Activated CD4-positive, alpha-beta memory T cell treated with anti-CD3 and anti-CD28 coated beads for 36 hours (primary cell): Measurements from ENCODE around the gene RNF113B. TPM values are rescaled to one million over a fixed set of nuclear protein-coding genes. Genes with fewer than 3 reads are reported as not detected.

Experiments used
- CTCF ChIA-PET: fragments of 350-600 bp; sonication (Branson Sonifier 250); formaldehyde crosslinking; loops from one replicate; lab custom pipeline; 2021; ENCODE audit warnings: antibody characterized with exemption, inconsistent platforms; lab: Charles Lee
- POLR2A ChIA-PET: fragments of 350-600 bp; sonication (Branson Sonifier 250); formaldehyde crosslinking; loops from one replicate; lab custom pipeline; 2021; ENCODE audit warnings: antibody characterized with exemption; lab: Charles Lee
- DNase-seq: peaks from one replicate; pipeline ENCODE4 v3.0.0-alpha.2; 2020
- H3K27ac Mint-ChIP-seq: one replicate; pipeline ENCODE4 v1.8.0; 2021; ENCODE audit warnings: mixed read lengths
- H3K27me3 Mint-ChIP-seq: one replicate; pipeline ENCODE4 v1.8.0; 2021; ENCODE audit warnings: mixed read lengths
- H3K36me3 Mint-ChIP-seq: one replicate; pipeline ENCODE4 v1.8.0; 2021; ENCODE audit warnings: mixed read lengths
- H3K4me1 Mint-ChIP-seq: one replicate; pipeline ENCODE4 v1.8.0; 2021; ENCODE audit warnings: low read depth, mixed read lengths
- H3K4me3 Mint-ChIP-seq: one replicate; pipeline ENCODE4 v1.8.0; 2021; ENCODE audit warnings: mild to moderate bottlenecking, mixed read lengths
- H3K9me3 Mint-ChIP-seq: one replicate; pipeline ENCODE4 v1.8.0; 2021; ENCODE audit warnings: mixed read lengths
- intact Hi-C: fragments of 100-400 bp; cut with micrococcal nuclease; formaldehyde crosslinking; loops from one replicate; pipeline ENCODE4 v1.15.1; 2023
- total RNA-seq, 2 experiments: library from RNA; stranded (reverse); gene quantifications; one replicate each; pipeline ENCODE4 v1.2.3, GENCODE V29; 2021

The RNF113B gene
- total RNA-seq, 2 experiments from 2014 or later: not detected

DNA sequence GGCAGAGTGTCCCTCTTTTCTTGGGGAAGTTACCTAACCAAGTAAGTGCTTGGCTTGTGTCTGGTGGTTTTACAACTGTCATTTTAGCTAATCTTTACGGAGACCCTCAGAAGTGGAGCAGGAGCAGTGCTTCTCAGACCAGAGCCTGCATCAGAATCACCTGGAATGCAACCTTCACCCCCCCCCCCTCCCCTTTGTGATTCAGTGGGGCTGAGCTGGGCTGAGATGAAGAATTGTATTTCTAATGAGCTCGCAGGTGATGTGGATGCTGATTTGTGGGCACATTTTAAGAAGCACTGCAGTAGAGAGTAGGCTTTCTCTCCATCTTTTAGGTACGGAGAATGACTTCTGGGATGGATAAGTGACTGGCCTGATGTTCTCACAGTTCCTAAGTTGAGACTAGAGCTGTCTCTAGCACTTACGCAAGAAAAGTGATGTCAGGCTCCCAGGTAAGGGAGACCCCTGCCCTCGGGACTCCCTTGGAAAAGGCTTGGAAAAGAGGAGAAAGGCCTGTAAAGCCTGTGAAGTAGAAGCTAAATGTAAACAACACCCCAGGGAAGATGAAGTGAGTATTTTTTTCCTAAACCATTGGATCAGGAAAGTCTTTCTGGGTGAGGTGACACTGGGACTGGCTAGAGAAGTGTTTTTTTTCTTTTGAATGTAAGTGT is 23.3 kb upstream of the RNF113B start:
- H3K4me1 Mint-ChIP-seq: no peaks in the 10 kb centered on the region
- ChIA-PET CTCF (no interaction called here), POLR2A (no interaction called here)
- intact Hi-C loops: no loop called here
- H3K4me3 Mint-ChIP-seq: no peak overlapping the region
- peaks cover 2% of the 10 kb centered on the region for H3K27me3 Mint-ChIP-seq
- H3K9me3 Mint-ChIP-seq: peaks cover 2% of the 10 kb centered on the region
- no peak overlapping the region for H3K27ac Mint-ChIP-seq
- DNase-seq: no peak
- H3K36me3 Mint-ChIP-seq: no peaks in the 10 kb centered on the region

DNA sequence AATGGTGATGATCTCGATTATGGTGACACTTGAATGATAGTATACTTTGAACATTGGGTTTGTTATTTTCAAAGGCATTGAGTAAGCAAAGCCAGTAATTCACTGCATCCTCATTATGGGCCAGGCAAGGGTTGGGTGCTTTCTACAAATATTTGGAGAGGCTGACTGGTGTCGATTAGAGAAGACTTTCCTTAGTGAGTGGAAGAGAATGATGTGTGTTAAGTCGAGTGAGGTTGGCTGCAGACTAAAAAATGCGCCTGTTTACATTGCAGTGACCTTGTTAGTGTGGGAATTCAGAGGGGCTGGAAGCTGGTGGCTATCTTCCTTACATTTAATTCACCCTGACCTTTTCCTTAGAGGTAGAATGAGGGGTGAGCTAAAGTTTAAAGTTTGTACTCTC is 22.4 kb upstream of the RNF113B start:
- ChIA-PET POLR2A (no interaction called here), CTCF (no interaction called here)
- intact Hi-C loops: no loop called here
- DNase-seq: no peak
- Mint-ChIP-seq H3K9me3 (no peaks in the 10 kb centered on the region), H3K4me1 (no peaks in the 10 kb centered on the region), H3K4me3 (no peak overlapping the region), H3K27me3 (peaks cover 2% of the 10 kb centered on the region), H3K27ac (no peak overlapping the region), H3K36me3 (no peaks in the 10 kb centered on the region)

DNA sequence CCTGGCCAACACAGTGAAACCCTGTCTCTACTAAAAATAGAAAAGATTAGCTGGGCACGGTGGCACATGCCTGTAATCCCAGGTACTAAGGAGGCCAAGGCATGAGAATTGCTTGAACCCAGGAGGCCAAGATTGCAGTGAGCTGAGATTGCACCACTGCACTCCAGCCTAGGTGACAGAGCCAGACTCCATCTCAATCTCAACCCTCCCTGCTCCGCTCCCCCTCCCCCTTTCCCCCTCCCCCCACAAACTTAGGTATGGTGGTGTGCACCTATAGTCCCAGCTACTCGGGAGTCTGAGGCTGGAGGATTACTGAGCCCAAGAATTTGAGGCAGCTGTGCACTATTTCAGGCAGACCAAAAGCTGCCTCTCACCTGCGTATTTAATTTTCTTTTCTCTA is 21.6 kb upstream of the RNF113B start:
- H3K9me3 Mint-ChIP-seq: no peaks in the 10 kb centered on the region
- ChIA-PET POLR2A (no interaction called here), CTCF (no interaction called here)
- H3K27ac Mint-ChIP-seq: no peak overlapping the region
- H3K36me3 Mint-ChIP-seq: no peaks in the 10 kb centered on the region
- H3K4me3 Mint-ChIP-seq: no peak overlapping the region
- DNase-seq: no peak
- H3K4me1 Mint-ChIP-seq: no peaks in the 10 kb centered on the region
- intact Hi-C loops: no loop called here
- peaks cover 2% of the 10 kb centered on the region for H3K27me3 Mint-ChIP-seq

DNA sequence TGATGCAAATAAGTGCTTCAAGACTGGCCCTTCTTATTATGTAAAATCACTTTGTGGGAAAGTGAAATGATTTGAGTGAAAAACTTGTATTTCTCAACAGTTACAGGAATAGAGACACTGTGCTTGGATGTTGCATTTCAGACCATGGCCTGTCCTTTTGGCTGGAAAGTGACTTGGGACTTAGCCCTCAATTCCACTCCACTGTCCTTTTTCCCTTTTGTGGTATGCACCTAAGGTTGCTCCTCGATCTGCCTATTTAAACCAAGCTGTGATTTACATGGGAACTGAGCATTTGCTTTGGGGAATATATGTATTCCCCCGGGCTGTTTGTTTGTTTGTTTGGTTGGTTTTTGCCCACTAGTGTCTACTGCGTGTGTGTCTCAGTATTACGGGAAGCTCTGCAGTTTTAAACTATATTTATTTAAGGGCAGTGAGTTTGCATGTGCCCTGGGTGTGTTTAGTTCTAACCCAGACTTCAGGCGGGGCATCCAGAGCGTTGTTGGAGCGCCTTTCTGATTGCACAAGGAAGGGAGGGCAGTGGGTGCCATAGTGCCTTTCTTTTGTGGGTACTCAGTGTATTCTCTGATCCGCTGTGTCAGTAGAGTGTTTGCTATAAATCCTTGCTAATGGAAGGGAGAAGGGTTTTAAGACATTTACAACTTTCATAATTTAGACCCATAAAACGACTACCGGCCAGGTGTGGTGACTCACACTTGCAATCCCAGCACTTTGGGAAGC is 18.2 kb upstream of the RNF113B start:
- H3K27ac Mint-ChIP-seq: no peak overlapping the region
- ChIA-PET CTCF (no interaction called here), POLR2A (no interaction called here)
- no peak overlapping the region for H3K4me3 Mint-ChIP-seq
- H3K27me3 Mint-ChIP-seq: no peaks in the 10 kb centered on the region
- intact Hi-C loops: no loop called here
- no peaks in the 10 kb centered on the region for H3K36me3 Mint-ChIP-seq
- H3K9me3 Mint-ChIP-seq: no peaks in the 10 kb centered on the region
- H3K4me1 Mint-ChIP-seq: no peaks in the 10 kb centered on the region
- DNase-seq: no peak

DNA sequence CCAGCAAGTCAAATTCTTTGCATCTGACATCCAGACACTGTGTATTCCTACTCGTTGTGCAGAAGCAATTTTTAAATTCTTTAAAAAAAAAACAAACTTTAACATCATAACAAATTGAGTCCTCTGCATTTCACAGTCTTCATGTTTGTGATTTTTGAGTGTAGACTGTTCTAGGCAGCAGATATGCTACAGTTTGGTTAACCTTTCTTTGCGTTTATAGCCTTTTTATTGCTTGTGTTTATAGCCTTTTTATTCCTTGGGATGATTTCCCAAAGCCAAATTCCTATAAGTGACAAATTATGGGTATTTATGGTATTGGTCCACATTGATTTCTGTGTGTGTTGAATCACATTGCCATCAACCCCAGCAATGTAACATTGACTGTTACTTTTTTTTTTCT is 14.9 kb upstream of the RNF113B start:
- Mint-ChIP-seq H3K36me3 (no peaks in the 10 kb centered on the region), H3K27me3 (peaks cover 4% of the 10 kb centered on the region), H3K4me1 (no peaks in the 10 kb centered on the region), H3K27ac (no peak overlapping the region), H3K4me3 (no peak overlapping the region), H3K9me3 (no peaks in the 10 kb centered on the region)
- no peak for DNase-seq
- ChIA-PET POLR2A (no interaction called here), CTCF (no interaction called here)
- intact Hi-C loops: no loop called here

DNA sequence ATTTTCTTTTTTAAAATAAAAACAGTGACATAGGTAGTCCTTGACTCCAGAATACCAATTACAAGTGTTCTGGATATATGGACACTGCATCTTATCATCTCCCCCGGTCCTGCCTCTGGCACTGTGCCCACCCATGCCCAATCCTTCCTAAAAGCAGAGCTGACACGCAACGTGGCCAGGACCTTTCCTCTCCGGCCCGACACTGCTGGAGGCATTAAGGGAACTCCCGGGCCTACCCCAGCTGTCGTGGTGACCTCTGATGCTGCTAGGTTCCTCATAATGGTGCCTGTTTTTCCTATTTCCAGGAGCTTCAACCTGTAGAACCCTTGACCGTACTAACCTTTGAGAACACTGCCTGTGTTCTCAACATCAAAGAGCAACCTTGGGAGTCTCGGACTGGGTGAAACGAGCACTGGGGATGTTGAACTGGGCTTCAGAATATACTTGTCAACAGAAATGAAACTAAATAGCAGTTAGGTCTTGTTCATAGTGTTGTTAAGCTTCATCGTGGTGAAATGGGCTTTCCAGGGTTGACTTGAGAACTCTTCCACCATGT is 13.9 kb upstream of the RNF113B start:
- Mint-ChIP-seq H3K27ac (no peak overlapping the region), H3K4me3 (no peak overlapping the region), H3K27me3 (peaks cover 7% of the 10 kb centered on the region), H3K4me1 (no peaks in the 10 kb centered on the region), H3K9me3 (no peaks in the 10 kb centered on the region), H3K36me3 (no peaks in the 10 kb centered on the region)
- CTCF ChIA-PET: interaction anchor here (0.6 kb wide), 1 partner anchor 35 kb away, joined by 3 read pairs; no protein-coding TSS in a partner anchor
- POLR2A ChIA-PET: no interaction called here
- intact Hi-C loops: no loop called here
- DNase-seq: no peak

DNA sequence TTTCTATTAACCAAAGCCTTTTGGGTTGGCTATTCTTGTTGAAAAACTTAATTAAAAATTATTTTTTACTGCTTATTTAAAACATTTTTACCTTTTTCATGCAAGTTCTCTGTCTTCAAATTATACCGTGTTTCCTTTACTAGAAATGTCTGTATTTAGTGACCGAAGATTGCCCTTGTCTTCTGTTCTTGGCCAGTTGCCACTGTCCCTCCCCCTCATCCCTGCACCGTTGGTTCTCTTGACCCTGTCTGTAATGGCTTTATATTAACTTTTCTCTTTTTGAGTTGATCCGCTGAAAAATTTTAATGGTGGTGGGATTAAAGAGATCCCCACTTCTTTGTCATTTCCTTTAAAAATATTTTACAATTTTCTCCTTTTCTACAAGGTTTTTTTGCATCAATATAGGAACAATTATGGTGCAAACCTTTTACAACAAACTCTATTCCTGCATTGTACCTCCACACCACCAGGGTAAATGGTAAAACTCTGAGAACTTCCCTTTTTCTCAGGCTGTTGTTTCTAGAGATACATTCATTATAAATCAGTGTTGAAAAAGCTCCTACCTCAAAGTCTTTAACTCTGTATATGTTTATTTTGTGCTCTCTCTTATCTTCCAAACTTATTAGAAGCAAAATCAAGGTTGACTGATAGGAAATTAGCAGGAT is 12.9 kb upstream of the RNF113B start:
- intact Hi-C loops: no loop called here
- POLR2A ChIA-PET: no interaction called here
- CTCF ChIA-PET: interaction anchor here (0.6 kb wide), 1 partner anchor 34 kb away, joined by 3 read pairs; no protein-coding TSS in a partner anchor

DNA sequence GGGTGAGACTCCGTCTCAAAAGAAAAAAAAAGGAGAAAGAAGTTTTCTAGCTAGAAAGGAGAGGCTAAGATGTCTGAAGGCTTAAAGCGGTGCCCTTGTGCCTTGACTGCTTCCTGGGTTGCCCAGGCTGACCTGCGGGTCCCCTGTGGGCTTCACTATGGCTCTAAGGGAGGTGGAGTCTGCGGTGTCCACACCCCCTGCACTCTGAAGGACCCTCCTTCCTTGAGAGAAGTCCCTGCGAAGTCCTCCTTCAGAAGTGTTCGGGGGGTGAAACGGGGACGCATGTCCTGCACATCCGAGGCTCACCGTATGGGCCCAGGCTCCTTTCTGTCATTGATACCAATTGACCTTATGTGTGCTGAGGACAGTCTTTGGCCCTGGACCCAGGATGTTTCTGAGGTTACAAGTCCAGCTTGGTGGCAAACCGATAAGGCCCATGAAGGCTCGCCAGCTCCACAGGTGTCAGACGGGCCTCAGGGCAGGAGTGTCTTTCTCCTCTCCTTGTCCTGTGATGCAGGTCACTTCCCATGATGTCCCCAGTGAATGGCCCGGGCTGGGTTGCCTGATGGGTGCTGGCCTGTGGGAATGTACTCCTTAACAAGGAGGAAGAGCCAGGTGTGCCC is 11.6 kb upstream of the RNF113B start:
- ChIA-PET CTCF (no interaction called here), POLR2A (no interaction called here)
- Mint-ChIP-seq H3K4me1 (no peaks in the 10 kb centered on the region), H3K9me3 (no peaks in the 10 kb centered on the region), H3K4me3 (no peak overlapping the region), H3K27me3 (peaks cover 7% of the 10 kb centered on the region), H3K36me3 (no peaks in the 10 kb centered on the region), H3K27ac (no peak overlapping the region)
- no peak for DNase-seq
- intact Hi-C loops: no loop called here

More for the DNA sequence above, 12.9 kb upstream of the RNF113B start:
- no peak for DNase-seq
- H3K4me1 Mint-ChIP-seq: no peaks in the 10 kb centered on the region
- H3K9me3 Mint-ChIP-seq: no peaks in the 10 kb centered on the region
- H3K27ac Mint-ChIP-seq: no peak overlapping the region
- H3K27me3 Mint-ChIP-seq: peaks cover 7% of the 10 kb centered on the region
- H3K4me3 Mint-ChIP-seq: no peak overlapping the region
- H3K36me3 Mint-ChIP-seq: no peaks in the 10 kb centered on the region

DNA sequence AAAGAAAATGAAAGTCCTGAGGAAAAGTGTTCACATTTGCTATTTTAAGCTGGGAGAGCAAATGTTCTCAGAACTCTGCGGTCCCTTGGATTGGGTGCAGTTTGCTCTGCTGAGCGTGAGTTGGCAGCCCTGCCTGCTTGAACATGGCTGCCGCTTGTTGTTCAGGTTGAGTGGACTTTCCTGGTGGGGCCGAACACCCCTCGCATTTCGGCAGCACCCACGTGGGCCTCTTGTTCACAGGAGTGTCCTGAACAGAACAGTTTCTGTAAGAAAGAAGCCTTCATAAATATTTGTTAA is 10.8 kb upstream of the RNF113B start:
- DNase-seq: no peak
- H3K4me3 Mint-ChIP-seq: no peak overlapping the region
- H3K4me1 Mint-ChIP-seq: no peaks in the 10 kb centered on the region
- POLR2A ChIA-PET: no interaction called here
- intact Hi-C loops: no loop called here
- no peak overlapping the region for H3K27ac Mint-ChIP-seq
- CTCF ChIA-PET: no interaction called here
- H3K36me3 Mint-ChIP-seq: no peaks in the 10 kb centered on the region
- no peaks in the 10 kb centered on the region for H3K9me3 Mint-ChIP-seq
- peaks cover 7% of the 10 kb centered on the region for H3K27me3 Mint-ChIP-seq

DNA sequence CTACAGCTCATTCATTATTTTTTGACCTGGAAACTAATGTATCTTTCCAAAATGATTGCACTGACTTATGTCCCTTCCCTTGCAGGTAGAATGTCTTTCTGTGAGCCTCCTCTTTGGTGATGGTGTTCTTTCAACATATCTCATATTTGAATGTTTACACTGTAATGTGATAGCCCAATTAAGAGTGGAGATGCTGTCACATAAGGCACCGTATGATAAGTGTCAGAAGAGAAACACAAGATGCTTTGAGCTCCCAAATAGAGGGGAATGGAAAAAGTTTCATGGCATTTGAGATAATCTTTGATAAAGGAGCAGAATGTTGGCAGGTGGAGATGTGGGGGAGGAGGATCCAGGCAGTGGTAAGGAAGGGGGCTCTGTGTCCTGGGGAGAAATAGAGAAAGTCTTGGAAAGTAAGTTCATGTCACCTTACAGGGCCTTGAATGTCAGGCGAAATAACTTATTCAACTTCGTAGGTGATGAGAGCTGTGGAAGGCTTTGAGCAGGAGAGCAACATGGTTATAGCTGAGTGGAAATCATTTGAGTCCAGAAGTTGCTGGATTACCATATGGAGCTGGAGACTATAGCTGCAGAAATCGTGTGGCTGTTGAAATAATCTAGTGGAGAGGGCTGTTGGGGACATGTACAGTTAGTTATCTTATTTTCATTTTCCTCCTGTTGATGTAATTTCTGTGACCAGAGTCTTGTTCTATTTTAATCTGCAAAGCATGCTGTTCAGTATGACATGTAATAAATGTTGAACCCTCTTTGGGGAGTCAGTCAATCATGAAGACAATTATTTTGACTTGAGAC is 10.3 kb upstream of the RNF113B start:
- no peak for DNase-seq
- no peaks in the 10 kb centered on the region for H3K36me3 Mint-ChIP-seq
- H3K4me3 Mint-ChIP-seq: no peak overlapping the region
- H3K4me1 Mint-ChIP-seq: no peaks in the 10 kb centered on the region
- ChIA-PET CTCF (no interaction called here), POLR2A (interaction anchor here (0.5 kb wide), 1 partner anchor 437 kb away, joined by 3 read pairs; no protein-coding TSS in a partner anchor)
- H3K27ac Mint-ChIP-seq: no peak overlapping the region
- intact Hi-C loops: no loop called here
- H3K9me3 Mint-ChIP-seq: no peaks in the 10 kb centered on the region
- peaks cover 7% of the 10 kb centered on the region for H3K27me3 Mint-ChIP-seq

DNA sequence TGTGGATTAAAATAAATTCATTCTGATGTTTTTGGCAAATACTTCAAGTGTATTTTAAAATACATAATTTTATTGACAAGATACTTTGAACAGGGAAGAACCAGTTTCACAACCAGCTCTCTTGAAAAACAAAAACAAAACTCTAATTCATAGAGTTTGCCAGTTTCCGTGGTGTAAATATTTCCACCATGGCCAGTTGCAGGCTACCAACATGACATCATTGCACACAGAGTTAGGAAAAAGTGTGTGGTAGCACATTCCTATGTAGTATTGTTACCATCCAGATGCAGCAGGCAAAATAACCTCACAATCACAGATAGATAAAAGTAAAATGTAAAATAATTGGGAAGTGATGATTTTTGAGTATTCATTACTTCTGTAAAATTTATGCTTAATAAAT is 7.7 kb upstream of the RNF113B start:
- Mint-ChIP-seq H3K4me1 (no peaks in the 10 kb centered on the region), H3K36me3 (no peaks in the 10 kb centered on the region), H3K4me3 (no peak overlapping the region), H3K27ac (no peak overlapping the region), H3K9me3 (no peaks in the 10 kb centered on the region), H3K27me3 (peaks cover 7% of the 10 kb centered on the region)
- ChIA-PET CTCF (no interaction called here), POLR2A (no interaction called here)
- intact Hi-C loops: no loop called here
- DNase-seq: no peak
